A549 (cell line): Measurements from ENCODE around the gene MAGED4.

Experiments used
- CHD2 ChIP-seq: fragments of 150-350 bp; IDR thresholded peaks from 2 replicates; pipeline ENCODE4 v1.6.1; 2014; ENCODE audit warnings: low read length; ENCODE audit not compliant: partially characterized antibody
- CTCF ChIP-seq: fragments of >200 bp; sonication (Bioruptor Twin); formaldehyde crosslinking; IDR thresholded peaks from 3 replicates; pipeline ENCODE4 v1.5.1; 2016
- JUN ChIP-seq, 2 experiments: fragments of >200 bp; sonication (Bioruptor Twin); formaldehyde crosslinking; IDR thresholded peaks; 2 replicates in 1 of 2; 3 replicates in 1 of 2; pipeline ENCODE4 v1.6.1; 2016 to 2017
- MAZ ChIP-seq: fragments of 150-350 bp; IDR thresholded peaks from 2 replicates; pipeline ENCODE4 v1.6.1; 2014; ENCODE audit warnings: antibody characterized with exemption, low read depth, low read length, borderline replicate concordance
- POLR2AphosphoS2 ChIP-seq: conservative IDR thresholded peaks from 2 replicates; pipeline ENCODE4 v1.6.1; 2012; ENCODE audit warnings: low read length, improper control_type of control experiment, inconsistent platforms
- TF ChIP-seq, protein P1 (sequence below): fragments of 200-600 bp; sonication (generic); IDR thresholded peaks from 2 replicates; pipeline ENCODE4 v1.6.1; 2016; ENCODE audit warnings: antibody characterized with exemption, mild to moderate bottlenecking, moderate library complexity

- no peak for TF ChIP-seq CTCF
- TF ChIP-seq MAZ: no peak
- no peak for TF ChIP-seq JUN (IDR thresholded peaks at IDR 0.05)
- TF ChIP-seq POLR2AphosphoS2: no peak
- TF ChIP-seq, protein P1, sequence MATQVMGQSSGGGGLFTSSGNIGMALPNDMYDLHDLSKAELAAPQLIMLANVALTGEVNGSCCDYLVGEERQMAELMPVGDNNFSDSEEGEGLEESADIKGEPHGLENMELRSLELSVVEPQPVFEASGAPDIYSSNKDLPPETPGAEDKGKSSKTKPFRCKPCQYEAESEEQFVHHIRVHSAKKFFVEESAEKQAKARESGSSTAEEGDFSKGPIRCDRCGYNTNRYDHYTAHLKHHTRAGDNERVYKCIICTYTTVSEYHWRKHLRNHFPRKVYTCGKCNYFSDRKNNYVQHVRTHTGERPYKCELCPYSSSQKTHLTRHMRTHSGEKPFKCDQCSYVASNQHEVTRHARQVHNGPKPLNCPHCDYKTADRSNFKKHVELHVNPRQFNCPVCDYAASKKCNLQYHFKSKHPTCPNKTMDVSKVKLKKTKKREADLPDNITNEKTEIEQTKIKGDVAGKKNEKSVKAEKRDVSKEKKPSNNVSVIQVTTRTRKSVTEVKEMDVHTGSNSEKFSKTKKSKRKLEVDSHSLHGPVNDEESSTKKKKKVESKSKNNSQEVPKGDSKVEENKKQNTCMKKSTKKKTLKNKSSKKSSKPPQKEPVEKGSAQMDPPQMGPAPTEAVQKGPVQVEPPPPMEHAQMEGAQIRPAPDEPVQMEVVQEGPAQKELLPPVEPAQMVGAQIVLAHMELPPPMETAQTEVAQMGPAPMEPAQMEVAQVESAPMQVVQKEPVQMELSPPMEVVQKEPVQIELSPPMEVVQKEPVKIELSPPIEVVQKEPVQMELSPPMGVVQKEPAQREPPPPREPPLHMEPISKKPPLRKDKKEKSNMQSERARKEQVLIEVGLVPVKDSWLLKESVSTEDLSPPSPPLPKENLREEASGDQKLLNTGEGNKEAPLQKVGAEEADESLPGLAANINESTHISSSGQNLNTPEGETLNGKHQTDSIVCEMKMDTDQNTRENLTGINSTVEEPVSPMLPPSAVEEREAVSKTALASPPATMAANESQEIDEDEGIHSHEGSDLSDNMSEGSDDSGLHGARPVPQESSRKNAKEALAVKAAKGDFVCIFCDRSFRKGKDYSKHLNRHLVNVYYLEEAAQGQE: no peak
- no peak for TF ChIP-seq CHD2
These were observed 31.9 kb downstream of the MAGED4 start for GRCh38 chrX:52216541-52216940.
